ENCODE results near the gene TRAT1.

TRAT1 gene

DNA sequence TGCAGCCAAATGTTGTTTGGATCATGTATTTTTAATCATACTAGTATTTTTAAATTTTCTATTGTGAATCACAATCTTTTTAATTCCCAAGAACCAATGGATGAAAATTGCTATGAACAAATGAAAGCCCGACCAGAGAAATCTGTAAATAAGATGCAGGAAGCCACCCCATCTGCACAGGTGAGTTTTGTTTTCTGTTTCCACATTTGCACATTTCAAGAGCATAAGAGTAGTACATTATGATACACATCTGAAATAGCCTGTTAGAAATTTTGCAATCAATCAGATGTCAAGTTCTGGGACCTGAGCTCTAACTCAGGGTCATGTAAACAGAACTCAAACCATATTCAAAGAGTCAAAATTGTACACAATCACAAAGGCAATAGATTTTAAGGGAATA lies 26.5 kb downstream of the TRAT1 start:
- in situ Hi-C loops (cut with HindIII; ENCODE audit: low sequenced_read_pairs): no loop called here

DNA sequence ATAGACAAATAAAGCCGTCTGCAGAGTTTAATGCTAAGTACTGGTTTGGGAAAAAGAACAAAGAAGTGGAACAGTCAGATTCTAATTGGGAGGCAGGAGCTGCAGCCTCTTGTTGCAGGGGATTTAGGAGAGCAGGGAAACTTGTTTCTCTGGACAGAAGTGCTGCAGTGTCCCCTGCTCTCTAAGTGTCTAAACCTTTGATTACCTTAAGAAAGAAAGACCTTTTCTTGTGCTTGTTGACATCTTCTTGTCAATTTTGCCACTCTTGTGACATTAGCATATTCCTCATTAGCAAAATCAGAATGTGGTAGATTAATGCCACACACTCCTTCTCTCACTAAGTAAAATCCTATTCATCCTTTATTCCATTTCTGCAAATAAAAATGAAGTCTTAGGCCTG lies 38.8 kb downstream of the TRAT1 start:
- in situ Hi-C loops (cut with HindIII; ENCODE audit: low sequenced_read_pairs): no loop called here

DNA sequence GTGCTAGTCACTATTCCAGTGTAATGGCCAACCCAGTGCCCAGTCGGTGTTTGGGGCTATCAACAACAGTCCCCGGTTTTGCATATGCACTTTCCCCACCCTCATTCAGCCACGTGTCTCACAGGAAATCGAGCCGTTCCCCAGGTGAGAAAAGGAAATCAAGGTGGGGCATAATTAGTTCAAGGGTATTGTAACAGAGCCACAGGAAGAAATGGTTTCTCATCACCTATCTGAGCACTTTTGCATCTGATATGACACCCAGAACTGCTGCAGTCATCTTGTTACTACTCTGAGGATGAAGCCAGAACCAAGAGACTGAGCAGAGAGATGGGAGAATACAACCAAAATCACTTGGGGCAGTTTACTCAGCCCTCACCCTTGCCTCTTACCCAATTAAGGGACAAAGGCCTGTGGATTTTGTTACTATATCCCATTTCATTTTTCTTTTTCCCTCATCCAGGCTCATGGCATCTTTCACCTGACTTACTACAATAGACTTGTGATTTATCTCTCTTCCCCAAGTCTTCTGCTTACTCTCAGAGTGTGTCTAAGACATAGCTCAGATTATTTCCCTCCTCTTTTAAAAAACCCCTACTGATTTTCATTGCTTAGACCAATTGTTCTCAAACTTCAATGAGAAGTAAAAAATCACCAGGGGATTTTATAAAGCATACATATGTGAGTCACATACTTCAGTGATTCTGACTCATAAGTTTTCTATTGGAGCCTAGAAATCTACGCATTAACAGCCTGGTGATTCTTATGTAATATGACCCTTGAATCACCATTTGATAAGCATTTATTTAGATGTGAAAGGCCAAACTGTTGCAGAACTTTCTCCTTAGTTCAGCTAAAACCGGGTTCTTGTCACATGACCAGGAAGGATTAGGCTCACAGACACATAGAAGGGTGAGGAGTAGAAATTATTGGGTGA lies 40.5 kb downstream of the TRAT1 start:
- in situ Hi-C loops (cut with HindIII; ENCODE audit: low sequenced_read_pairs): no loop called here

DNA sequence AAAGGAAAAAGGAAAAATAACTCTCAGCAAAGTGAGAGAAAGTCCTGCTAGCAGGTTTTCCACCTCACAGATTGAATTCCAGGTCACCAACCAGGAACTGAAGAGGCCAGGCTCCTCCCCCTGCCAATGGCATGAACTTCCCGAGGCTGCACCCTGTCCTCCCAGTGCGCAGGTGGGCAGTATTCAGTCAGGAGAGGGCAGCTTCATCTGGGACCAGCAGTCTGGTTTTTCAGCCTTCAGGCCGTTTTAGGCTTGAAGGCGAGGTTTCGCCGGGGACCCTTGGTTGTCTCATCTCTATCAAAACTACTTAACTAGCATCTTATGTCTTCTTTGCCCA lies 41.2 kb downstream of the TRAT1 start:
- in situ Hi-C loops (cut with HindIII; ENCODE audit: low sequenced_read_pairs): no loop called here

DNA sequence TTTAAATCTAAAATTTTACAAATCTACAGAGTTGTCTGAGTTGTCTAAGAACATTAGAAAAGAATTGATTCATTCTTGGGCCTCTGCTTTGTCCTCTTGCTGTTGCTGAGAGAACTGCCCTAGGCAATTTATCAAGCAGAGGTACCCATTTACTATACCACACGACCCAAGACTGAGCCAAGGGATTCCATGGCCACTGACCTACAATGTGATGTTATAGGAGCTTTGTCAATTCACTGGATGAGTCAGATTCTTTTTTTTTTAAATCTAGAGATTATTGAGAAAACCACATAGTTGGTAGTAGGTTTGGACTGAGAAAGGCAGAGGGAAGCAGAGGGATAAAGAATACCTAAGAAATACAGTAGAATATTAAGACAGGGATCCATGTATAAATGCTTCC lies 55.3 kb downstream of the TRAT1 start:
- in situ Hi-C loops (cut with HindIII; ENCODE audit: low sequenced_read_pairs): no loop called here

DNA sequence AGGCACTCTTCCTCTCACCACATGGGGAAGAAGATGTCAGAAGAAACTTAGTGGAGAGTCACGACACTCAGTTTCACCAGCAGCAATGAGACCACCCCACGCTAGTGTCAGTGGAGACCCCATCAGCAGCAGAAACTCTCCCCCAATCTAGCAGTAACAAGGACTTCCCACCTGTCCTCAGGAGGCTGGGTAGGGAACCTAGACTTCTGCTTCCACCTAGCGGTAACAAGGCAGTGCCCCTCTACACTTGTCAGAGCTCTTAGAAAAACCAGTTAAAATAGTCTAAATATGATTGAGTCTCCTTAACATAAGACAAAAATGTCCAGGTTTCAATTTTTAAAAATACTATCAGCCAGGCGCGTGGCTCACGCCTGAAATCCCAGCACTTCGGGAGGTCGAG lies 57.3 kb downstream of the TRAT1 start:
- in situ Hi-C loops (cut with HindIII; ENCODE audit: low sequenced_read_pairs): no loop called here

DNA sequence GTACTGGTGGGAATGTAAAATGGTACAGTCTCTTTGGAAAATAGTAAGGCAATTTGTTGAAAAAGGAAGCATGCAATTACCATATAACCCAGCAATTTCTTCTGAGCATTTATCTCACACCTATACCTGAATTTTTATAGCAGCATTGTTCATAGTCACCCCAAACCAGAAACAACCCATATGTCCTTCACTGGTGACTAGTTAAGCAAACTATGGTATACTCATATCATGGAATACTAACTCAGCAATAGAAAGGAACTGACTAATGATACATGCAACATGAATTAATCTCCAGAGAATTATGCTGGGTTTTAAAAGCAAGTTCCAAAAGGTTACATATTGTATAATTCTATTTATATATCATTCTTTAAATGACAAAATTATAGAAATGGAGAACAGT lies 60.2 kb downstream of the TRAT1 start:
- in situ Hi-C loops (cut with HindIII; ENCODE audit: low sequenced_read_pairs): no loop called here

DNA sequence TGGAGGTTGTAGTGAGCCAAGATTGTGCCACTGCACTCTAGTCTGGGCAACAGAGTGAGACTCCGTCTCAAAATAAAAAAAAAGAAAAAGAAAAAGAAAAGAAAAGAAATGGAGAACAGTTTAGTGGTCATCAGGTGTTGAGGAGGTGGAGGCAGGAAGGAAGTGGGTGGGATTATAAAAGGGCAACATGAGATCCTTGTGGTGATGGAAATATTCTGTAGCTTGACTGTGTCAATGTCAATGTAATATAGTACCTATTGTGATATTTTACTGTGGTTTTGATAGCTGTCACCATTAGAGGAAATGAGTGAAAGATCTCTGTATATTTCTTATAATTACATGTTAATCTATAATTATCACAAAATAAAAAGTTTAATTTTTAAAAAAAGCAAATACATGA lies 60.8 kb downstream of the TRAT1 start:
- in situ Hi-C loops (cut with HindIII; ENCODE audit: low sequenced_read_pairs): no loop called here

DNA sequence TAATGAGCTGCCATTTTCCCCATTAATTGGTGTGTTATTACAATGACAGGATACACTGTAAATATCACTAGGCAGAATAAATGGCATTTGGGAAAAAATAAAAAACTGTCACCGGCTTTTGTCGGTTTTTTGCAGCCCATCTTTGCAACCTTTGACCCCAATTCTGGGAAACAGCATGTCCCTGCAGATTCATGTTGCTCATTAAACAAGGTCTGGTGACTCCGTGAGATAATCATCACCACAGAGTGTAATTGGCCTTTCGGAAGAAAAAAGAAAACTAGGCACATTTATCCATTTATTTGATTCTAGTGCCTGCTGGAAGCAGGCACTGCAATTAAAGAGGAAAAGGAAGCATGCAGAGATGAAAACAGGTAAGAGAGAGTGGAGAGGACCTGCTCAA lies 64.5 kb downstream of the TRAT1 start:
- in situ Hi-C loops (cut with HindIII; ENCODE audit: low sequenced_read_pairs): no loop called here

DNA sequence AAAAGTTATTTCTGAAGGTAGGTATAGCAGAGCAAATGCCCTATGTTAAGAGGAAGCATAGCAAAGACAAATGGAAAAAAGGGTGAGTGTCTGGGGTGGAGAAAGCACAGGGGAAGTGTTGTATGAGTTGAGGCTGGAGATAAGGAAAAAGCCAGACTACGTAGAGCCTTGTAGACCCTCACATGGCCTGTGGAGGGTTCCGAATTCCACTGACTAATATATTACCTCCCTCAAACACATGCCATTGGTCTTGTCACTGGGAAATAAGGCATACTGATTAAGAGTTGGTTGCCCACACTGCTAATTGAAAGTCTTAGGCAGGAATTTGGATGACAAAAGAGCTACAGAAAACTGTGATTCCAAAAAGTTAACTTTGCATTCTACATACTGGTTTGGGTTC lies 65.2 kb downstream of the TRAT1 start:
- in situ Hi-C loops (cut with HindIII; ENCODE audit: low sequenced_read_pairs): no loop called here

DNA sequence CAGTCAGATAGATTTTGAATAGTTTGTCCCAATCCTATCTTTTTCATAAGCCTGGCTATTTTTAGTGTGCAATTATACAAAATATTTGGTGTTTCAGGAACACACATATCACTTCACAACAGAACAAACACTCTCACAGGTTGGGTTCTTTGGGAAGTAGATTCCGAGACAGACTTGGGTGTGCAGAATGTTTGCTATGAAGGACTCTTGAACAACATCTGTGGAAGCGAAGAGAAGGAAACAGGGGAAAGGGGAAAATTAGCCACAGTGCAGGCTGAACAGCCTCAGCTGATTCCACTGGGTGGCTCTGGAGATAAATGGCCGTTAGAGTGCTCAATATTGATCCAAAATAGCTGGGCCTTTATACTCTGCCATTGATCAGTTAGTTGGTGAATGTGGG lies 69.2 kb downstream of the TRAT1 start:
- in situ Hi-C loops (cut with HindIII; ENCODE audit: low sequenced_read_pairs): no loop called here

DNA sequence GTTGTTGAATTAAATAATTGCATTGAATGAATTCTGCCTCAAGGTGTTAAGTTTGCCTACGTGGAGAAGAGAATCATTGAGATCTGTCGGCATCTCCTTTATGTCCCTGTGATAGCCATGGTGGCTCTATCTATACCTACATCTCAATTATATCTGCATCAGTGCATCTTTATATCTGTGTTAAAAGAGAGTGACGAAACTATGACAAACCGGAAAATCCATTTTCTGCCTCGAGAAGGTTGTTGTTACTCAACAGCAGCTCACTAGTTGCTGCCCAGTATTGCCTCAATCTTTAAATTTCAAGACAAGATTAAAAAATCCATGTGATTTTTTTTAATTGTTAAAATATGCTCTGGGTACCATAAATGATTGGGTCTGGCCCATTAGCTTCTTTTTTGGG lies 72.4 kb downstream of the TRAT1 start:
- in situ Hi-C loops (cut with HindIII; ENCODE audit: low sequenced_read_pairs): no loop called here

DNA sequence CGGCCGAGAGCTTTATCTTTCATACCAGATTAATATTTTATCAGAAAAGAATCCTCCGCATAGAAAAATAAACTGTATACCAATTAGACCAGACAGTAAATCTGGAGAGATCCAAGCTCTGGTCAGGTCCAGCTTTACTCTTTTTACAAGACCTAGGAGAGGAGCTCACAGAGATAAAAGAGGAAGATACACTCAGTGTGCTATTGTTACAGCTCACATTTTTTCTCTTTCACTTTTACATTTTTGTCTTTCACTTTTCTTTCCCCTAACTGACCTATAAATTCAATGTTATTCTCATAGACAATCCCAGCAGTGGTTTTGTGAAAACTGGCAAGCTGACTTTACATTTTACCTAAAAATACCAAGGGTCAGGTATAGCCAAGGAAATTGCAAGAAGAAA lies 75.3 kb downstream of the TRAT1 start:
- in situ Hi-C loops (cut with HindIII; ENCODE audit: low sequenced_read_pairs): no loop called here

DNA sequence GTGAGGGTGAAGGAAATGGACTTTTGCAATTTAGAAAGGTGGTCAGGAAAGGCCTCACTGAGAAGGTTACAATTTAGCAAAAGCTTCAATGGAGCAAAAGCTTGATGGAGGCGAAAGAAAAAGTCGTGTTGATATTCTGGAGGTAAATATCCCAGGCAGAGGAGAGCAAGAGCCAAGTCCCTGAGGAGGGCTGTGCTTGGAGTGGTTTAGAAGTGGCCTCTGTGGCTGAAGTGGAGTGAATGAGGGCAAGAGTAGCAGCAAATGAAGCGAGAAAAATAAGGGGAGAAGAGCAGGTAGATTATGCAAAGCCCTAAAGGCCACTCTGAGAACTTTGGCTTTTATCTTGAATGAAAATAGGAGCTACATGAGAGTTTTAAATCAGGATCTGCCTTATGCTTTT lies 76.9 kb downstream of the TRAT1 start:
- in situ Hi-C loops (cut with HindIII; ENCODE audit: low sequenced_read_pairs): no loop called here
